HepG2 (cell line): Measurements from ENCODE around the gene SEC61B. TPM values are rescaled to one million over a fixed set of nuclear protein-coding genes. Genes with fewer than 3 reads are reported as not detected.

Source experiments
- AHDC1 ChIP-seq: sonication (generic); formaldehyde crosslinking; IDR thresholded peaks from 2 replicates; pipeline ENCODE4 v1.5.1; 2020; ENCODE audit warnings: mild to moderate bottlenecking, missing genetic modification reagents, borderline replicate concordance
- CBX5 ChIP-seq: sonication (generic); formaldehyde crosslinking; IDR thresholded peaks from 2 replicates; pipeline ENCODE4 v1.4.0; 2020; ENCODE audit warnings: missing genetic modification reagents, borderline replicate concordance
- CENPT ChIP-seq: sonication (generic); formaldehyde crosslinking; IDR thresholded peaks from 2 replicates; pipeline ENCODE4 v1.8.0; 2022; ENCODE audit warnings: low read depth, mild to moderate bottlenecking, moderate library complexity, missing genetic modification reagents
- FOXP1 ChIP-seq, 2 experiments: fragments of 450-650 bp in 1 of 2; IDR thresholded peaks; 2 replicates each; pipeline ENCODE4 v1.6.1; 2017 to 2018; ENCODE audit warnings: antibody characterized with exemption in 1 of 2
- HES4 ChIP-seq: sonication (generic); formaldehyde crosslinking; IDR thresholded peaks from 2 replicates; pipeline ENCODE4 v1.9.0; 2021; ENCODE audit warnings: mild to moderate bottlenecking, missing genetic modification reagents, borderline replicate concordance
- HOXA9 ChIP-seq: sonication (generic); formaldehyde crosslinking; IDR thresholded peaks from 2 replicates; pipeline ENCODE4 v1.8.1; 2022; ENCODE audit warnings: missing genetic modification reagents, mild to moderate bottlenecking, moderate library complexity, borderline replicate concordance
- JARID2 ChIP-seq: sonication (generic); formaldehyde crosslinking; IDR thresholded peaks from 2 replicates; pipeline ENCODE4 v1.8.1; 2023; ENCODE audit warnings: missing genetic modification reagents, inconsistent platforms; ENCODE audit not compliant: insufficient replicate concordance
- JUN ChIP-seq: sonication (generic); formaldehyde crosslinking; IDR thresholded peaks from 2 replicates; pipeline ENCODE4 v1.4.0; 2020; ENCODE audit warnings: mild to moderate bottlenecking, missing genetic modification reagents
- KLF11 ChIP-seq: IDR thresholded peaks from 2 replicates; pipeline ENCODE4 v1.6.1; 2016; ENCODE audit warnings: missing compliant biosample characterization
- KMT2B ChIP-seq: IDR thresholded peaks from 2 replicates; pipeline ENCODE4 v1.6.1; 2016; ENCODE audit warnings: missing genetic modification reagents, missing compliant biosample characterization
- POLR2A ChIP-seq, 2 experiments: IDR thresholded peaks; 2 replicates each; pipeline ENCODE4 v1.6.1; 2011; ENCODE audit warnings: low read depth in 2 of 2, low read length in 2 of 2, mild to moderate bottlenecking in 1 of 2, moderate library complexity in 1 of 2; ENCODE audit not compliant: insufficient read depth in 1 of 2
- SALL2 ChIP-seq: sonication (generic); formaldehyde crosslinking; IDR thresholded peaks from 2 replicates; pipeline ENCODE4 v1.8.1; 2023; ENCODE audit warnings: mild to moderate bottlenecking, missing genetic modification reagents, inconsistent platforms
- SP1 ChIP-seq, 2 experiments: fragments of 450-650 bp in 1 of 2; sonication (generic) in 1 of 2; formaldehyde crosslinking in 1 of 2; IDR thresholded peaks; 2 replicates each; pipeline versions ENCODE4 v1.4.0 to v1.6.1; 2016 to 2020; ENCODE audit warnings: missing genetic modification reagents in 1 of 2
- ZFP1 ChIP-seq: IDR thresholded peaks from 2 replicates; pipeline ENCODE4 v1.6.1; 2016
- ZFP82 ChIP-seq: sonication (generic); formaldehyde crosslinking; IDR thresholded peaks from 2 replicates; pipeline ENCODE4 v1.5.1; 2020; ENCODE audit warnings: mild to moderate bottlenecking, missing genetic modification reagents, borderline replicate concordance
- ZNF431 ChIP-seq: sonication (generic); formaldehyde crosslinking; IDR thresholded peaks from 2 replicates; pipeline ENCODE4 v1.9.0; 2022; ENCODE audit warnings: missing genetic modification reagents, low read depth, mild to moderate bottlenecking, borderline replicate concordance
- ZNF7 ChIP-seq: IDR thresholded peaks from 2 replicates; pipeline ENCODE4 v1.6.1; 2016; ENCODE audit warnings: missing biosample characterization, missing genetic modification reagents
- ZSCAN12 ChIP-seq: sonication (generic); formaldehyde crosslinking; IDR thresholded peaks from 2 replicates; pipeline ENCODE4 v1.9.0; 2021; ENCODE audit warnings: mild to moderate bottlenecking, missing genetic modification reagents
- ZSCAN5A ChIP-seq: sonication (generic); formaldehyde crosslinking; IDR thresholded peaks from 2 replicates; pipeline ENCODE4 v1.8.0; 2022; ENCODE audit warnings: mild to moderate bottlenecking, missing genetic modification reagents, borderline replicate concordance
- ZXDC ChIP-seq: sonication (generic); formaldehyde crosslinking; IDR thresholded peaks from 2 replicates; pipeline ENCODE4 v1.5.0; 2020; ENCODE audit warnings: mild to moderate bottlenecking, missing genetic modification reagents
- polyA plus RNA-seq, 8 experiments: library from polyadenylated mRNA; depleted of rRNA in 3 of 8; stranded (reverse) in 7 of 8; unstranded in 1 of 8; fragments of >200 nt; fragmentation: Illumina TruSeq in 4 of 8; extraction: Trizol in 4 of 8; gene quantifications; 2 replicates each; pipeline versions ENCODE4 v1.2.1 to v1.2.3, GENCODE V29; 2011 to 2016; ENCODE audit warnings: low read depth in 4 of 8, missing spikeins in 1 of 8, mixed read lengths in 1 of 8; ENCODE audit not compliant: insufficient read depth in 1 of 8
- total RNA-seq, 5 experiments: library from RNA; depleted of rRNA; stranded (reverse); fragments of >200 nt; fragmentation: Illumina TruSeq; extraction: Trizol; gene quantifications; 2 replicates each; pipeline ENCODE4 v1.2.3, GENCODE V29; 2016; ENCODE audit warnings: low read depth in 1 of 5

SEC61B gene
- total and polyA plus RNA-seq, 2 of the 13 experiments (the other 11 are each of a cell fraction or from before 2014, with no cell fraction given), result 191 to 368 TPM

- TF ChIP-seq ZXDC (CRISPR knock-in tag) (no peak), ZSCAN12 (CRISPR knock-in tag) (no peak), POLR2A (IDR thresholded peaks at IDR 0.05; ENCODE audit: insufficient read depth in 1 of 2, low read depth in 2 of 2, low read length in 2 of 2) (no peak), AHDC1 (no peak), SP1 (IDR thresholded peaks at IDR 0.05) (no peak), SP1 (CRISPR knock-in tag; IDR thresholded peaks at IDR 0.05) (no peak), JARID2 (CRISPR knock-in tag) (no peak), HES4 (CRISPR knock-in tag) (no peak), KLF11 (CRISPR knock-in tag) (0 out of 2 replicates have a peak, but pooled peaks have one; percentile 29), ZFP1 (CRISPR knock-in tag) (no peak), ZNF7 (no peak), ZFP82 (CRISPR knock-in tag) (no peak), SALL2 (no peak), JUN (CRISPR knock-in tag) (no peak), ZNF431 (CRISPR knock-in tag) (no peak), KMT2B (CRISPR knock-in tag) (no peak), FOXP1 (IDR thresholded peaks at IDR 0.05) (no peak), FOXP1 (CRISPR knock-in tag; IDR thresholded peaks at IDR 0.05) (no peak), ZSCAN5A (CRISPR knock-in tag) (no peak), CBX5 (CRISPR knock-in tag) (no peak; the same call in 1 of the 2 replicates), HOXA9 (no peak), CENPT (CRISPR knock-in tag) (no peak)
These were observed 37.4 kb upstream of the SEC61B start (continued) for GRCh38 chr9:99184475-99185347.
